Left lobe of liver (tissue), 2 donors: Measurements from ENCODE around the gene EPN1. TPM values are rescaled to one million over a fixed set of nuclear protein-coding genes. Genes with fewer than 3 reads are reported as not detected.
A peak's percentile ranks its signal among the peaks of the same experiment; 100 is the strongest.
"Not testable (repeated sequence)": the region's sequence is repeated elsewhere in the genome, so short reads cannot be mapped to it uniquely, and the experiment has no call there.

Experiments
- ATAC-seq: fragments of 200-7000 bp; cut with Tn5 transposase; one replicate; pipeline ENCODE4 v1.9.1; 2020; ENCODE audit warnings: mild to moderate bottlenecking, moderate library complexity
- DNase-seq: peaks from one replicate; pipeline ENCODE4 v3.0.0-alpha.2; 2020; ENCODE audit warnings: low spot score
- total RNA-seq: library from RNA; stranded (reverse); gene quantifications from one replicate; pipeline ENCODE4 v1.2.1, GENCODE V29; 2021
- donor health status: DM: no; HTN: no; CAD: no; lungs with moderate emphysema.
- donor health status: DM: no; HTN: yes; CAD: no.

The EPN1 gene
- total RNA-seq, 1 donor from 2014 or later, result 148 TPM

- no peak for ATAC-seq
These were observed 38.0 kb downstream of the EPN1 start for GRCh38 chr19:55712804-55713631.

GRCh38 chr19:55716531-55716930, 41.5 kb downstream of the EPN1 start:
- DNase-seq, result no peak
- no peak for ATAC-seq

More at GRCh38 chr19:55712804-55713631, 38.0 kb downstream of the EPN1 start:
- no peak for DNase-seq

GRCh38 chr19:55717251-55717650, 42.2 kb downstream of the EPN1 start:
- ATAC-seq, result no peak

GRCh38 chr19:55717879-55718711, 43.1 kb downstream of the EPN1 start:
- DNase-seq, ATAC-seq: not testable (repeated sequence)

More at GRCh38 chr19:55717251-55717650, 42.2 kb downstream of the EPN1 start:
- no peak for DNase-seq

DNA sequence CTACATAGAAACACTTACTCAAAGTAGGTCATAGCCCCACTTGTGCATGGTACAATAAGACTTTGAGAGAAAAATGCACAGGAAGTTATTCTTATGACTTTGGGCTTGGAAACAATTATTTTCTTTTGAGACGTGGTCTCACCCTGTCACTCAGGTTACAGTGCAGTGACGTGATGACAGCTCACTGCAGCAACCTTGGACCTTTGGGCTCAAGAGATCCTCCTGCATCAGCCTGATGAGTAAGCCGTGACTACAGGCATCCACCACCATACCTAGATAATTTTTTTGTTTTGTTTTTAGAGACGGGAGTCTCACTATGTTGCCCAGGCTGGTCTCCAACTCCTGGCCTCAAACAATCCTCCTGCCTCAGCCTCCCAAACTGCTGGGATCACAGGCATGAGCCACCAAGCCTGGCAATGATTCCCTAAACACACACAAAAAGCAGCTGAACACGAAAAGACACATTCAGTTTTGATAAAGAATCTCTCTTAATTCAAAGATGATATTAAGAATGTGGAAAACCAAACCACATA, 45.3 kb downstream of the EPN1 start:
- ATAC-seq (no peak), DNase-seq (no peak)

- DNase-seq, result no peak
- ATAC-seq, result no peak
These were observed 45.8 kb downstream of the EPN1 start for GRCh38 chr19:55720801-55721200.

GRCh38 chr19:55723491-55723890, 48.5 kb downstream of the EPN1 start:
- ATAC-seq (no peak), DNase-seq (no peak)

GRCh38 chr19:55730378-55730777, 55.4 kb downstream of the EPN1 start:
- DNase-seq, ATAC-seq: not testable (repeated sequence)

DNA sequence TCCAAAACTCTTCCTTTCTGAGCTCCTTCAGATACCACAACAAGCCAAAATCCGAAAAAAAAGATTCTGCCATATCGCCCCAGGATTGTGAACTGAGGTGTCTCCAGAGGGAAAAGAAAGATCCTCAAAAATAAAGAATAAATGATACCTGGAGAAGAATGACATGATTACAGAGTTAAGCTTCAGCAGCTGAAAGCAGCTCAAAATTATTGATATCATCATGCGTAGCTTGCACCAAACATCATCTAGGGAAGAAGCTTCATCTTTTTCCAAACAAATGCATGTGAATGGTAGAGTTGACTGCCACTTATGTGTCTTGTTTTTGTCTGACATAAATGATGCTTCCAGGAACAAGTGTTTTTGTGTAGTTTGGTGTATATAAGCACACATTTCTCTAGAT, 63.3 kb downstream of the EPN1 start, which contains the start of gene NLRP9:
Gene NLRP9, minus strand, starts transcription at position 101 of the 400 bp plus-strand sequence. Its CDS starts 28 bp downstream, at position 73.
- no peak for ATAC-seq
- DNase-seq, result no peak

GRCh38 chr19:55750715-55751114, 75.7 kb downstream of the EPN1 start:
- DNase-seq (no peak), ATAC-seq (no peak)

DNA sequence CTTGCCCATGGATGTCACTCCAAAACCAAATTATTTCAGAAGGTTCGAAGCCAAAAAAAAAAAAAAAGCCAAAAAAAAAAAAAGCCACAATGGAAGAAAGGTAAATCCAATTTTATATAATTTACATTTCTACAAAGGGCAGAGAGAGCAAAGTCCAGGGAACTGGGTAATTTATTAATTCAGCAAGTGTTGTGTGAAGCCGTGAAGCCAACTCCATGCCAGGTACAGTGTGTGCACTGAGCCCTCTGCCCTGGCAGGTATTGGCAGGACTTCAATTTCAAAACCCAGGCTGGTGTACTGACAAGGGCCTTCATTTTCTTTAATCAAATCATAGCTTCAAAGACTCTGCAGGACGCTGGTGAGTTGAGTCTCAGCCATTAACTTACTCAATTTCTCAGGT, 78.4 kb downstream of the EPN1 start:
- DNase-seq (peak; percentile 78), ATAC-seq (peak; percentile 98)

DNA sequence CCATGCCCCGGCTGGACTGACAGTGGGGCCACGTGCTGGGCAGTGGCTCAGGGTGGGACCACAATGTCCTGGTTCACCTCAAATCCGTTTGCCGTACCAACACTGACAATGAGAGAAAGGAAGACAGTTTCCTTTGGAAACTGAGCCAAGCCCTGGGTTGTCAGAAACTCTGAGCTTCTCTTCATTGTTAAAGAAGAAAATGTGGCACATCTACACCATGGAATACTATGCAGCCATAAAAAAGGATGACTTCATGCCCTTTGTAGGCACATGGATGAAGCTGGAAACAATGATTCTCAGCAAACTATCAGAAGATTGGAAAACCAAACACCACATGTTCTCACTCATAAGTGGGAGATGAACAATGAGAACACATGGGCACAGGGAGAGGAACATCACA, 81.8 kb downstream of the EPN1 start:
- not testable (repeated sequence) for DNase-seq, ATAC-seq

DNA sequence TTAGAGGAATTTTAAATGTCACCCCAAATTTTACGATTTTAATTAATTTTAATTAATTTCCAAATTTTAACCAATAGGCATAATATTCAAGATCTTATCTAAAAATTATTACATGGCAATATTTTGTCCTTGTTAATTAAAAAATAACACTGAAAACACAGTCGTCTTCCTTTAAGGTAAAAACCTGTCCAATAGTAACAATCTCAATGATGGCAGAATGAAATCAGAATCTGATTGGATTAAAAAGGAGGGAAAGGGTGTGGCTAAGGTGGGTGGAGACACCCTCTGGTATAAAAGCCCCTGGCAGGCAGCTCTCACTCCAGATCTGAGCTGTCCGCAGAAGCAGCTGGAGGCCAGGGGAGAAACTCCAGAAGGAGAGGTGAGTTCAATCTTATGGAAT, 83.8 kb downstream of the EPN1 start, which contains the start of gene RFPL4A:
Gene RFPL4A, plus strand, starts transcription at position 301 of the 400 bp plus-strand sequence. CDS start 2,704 bp downstream, outside the sequence.
- ATAC-seq, DNase-seq: not testable (repeated sequence)

Other genes with a start within 250 kb of the EPN1 start
- not detected for gene SHISA7, start 231.9 kb upstream of the EPN1 start, total RNA-seq
- 105 TPM for gene ISOC2, start 213.6 kb upstream of the EPN1 start, total RNA-seq
- not detected for gene C19orf85, start 210.5 kb upstream of the EPN1 start, total RNA-seq
- 5.3 TPM for gene ZNF628, start 198.6 kb upstream of the EPN1 start, total RNA-seq
- gene NAT14, start 190.0 kb upstream of the EPN1 start, total RNA-seq, result 4.6 TPM
- 0.81 TPM for gene SSC5D, start 186.8 kb upstream of the EPN1 start, total RNA-seq
- not detected for gene SBK2, start 138.1 kb upstream of the EPN1 start, total RNA-seq
- not detected for gene SBK3, start 129.7 kb upstream of the EPN1 start, total RNA-seq
- 4.5 TPM for gene ZNF579, start 94.4 kb upstream of the EPN1 start, total RNA-seq
- 6.7 TPM for gene FIZ1, start 75.7 kb upstream of the EPN1 start, total RNA-seq
- 13.2 TPM for gene ZNF524, start 74.9 kb upstream of the EPN1 start, total RNA-seq
- gene ZNF865, start 69.6 kb upstream of the EPN1 start, total RNA-seq, result 8.1 TPM
- 5.3 TPM for gene ZNF784, start 50.7 kb upstream of the EPN1 start, total RNA-seq
- gene ZNF580, start 34.2 kb upstream of the EPN1 start, total RNA-seq, result 7.5 TPM
- gene ZNF581, start 31.6 kb upstream of the EPN1 start, total RNA-seq, result 6.1 TPM
- gene CCDC106, start 27.0 kb upstream of the EPN1 start, total RNA-seq, result 13.5 TPM
- 61.7 TPM for gene U2AF2, start 20.2 kb upstream of the EPN1 start, total RNA-seq
- not detected for gene NLRP9, start 63.2 kb downstream of the EPN1 start, total RNA-seq
- 1.0 TPM for gene RFPL4A, start 83.9 kb downstream of the EPN1 start, total RNA-seq
- not detected for gene RFPL4AL1, start 93.9 kb downstream of the EPN1 start, total RNA-seq
- gene NLRP11, start 156.8 kb downstream of the EPN1 start, total RNA-seq, result 0.30 TPM
- gene NLRP4, start 161.3 kb downstream of the EPN1 start, total RNA-seq, result not detected